HEK293 (cell line): ENCODE data around the gene ANK2.

Source experiments
- CTCF ChIP-seq: fragments of 450-650 bp; formaldehyde crosslinking; IDR thresholded peaks from 2 replicates; pipeline ENCODE4 v1.5.1; 2016; ENCODE audit warnings: missing biosample characterization, missing genetic modification characterization
- PBX3 ChIP-seq: sonication (generic); formaldehyde crosslinking; IDR thresholded peaks from 2 replicates; pipeline ENCODE4 v1.8.1; 2022; ENCODE audit warnings: mild to moderate bottlenecking, moderate library complexity, missing genetic modification reagents
- SETDB1 ChIP-seq: IDR thresholded peaks from one replicate; pipeline ENCODE4 v1.6.1; 2017; ENCODE audit warnings: mild to moderate bottlenecking, low read length, moderate library complexity, mixed read lengths; ENCODE audit not compliant: insufficient read length
- YY1 ChIP-seq: fragments of 450-650 bp; formaldehyde crosslinking; IDR thresholded peaks from 2 replicates; pipeline ENCODE4 v1.5.1; 2018; ENCODE audit warnings: missing biosample characterization, missing genetic modification characterization
- ZNF133 ChIP-seq: fragments of 450-650 bp; formaldehyde crosslinking; IDR thresholded peaks from 2 replicates; pipeline ENCODE4 v1.5.1; 2016; ENCODE audit warnings: missing biosample characterization, missing genetic modification characterization
- ZNF302 ChIP-seq: fragments of 450-650 bp; formaldehyde crosslinking; IDR thresholded peaks from 2 replicates; pipeline ENCODE4 v1.5.1; 2016; ENCODE audit warnings: missing biosample characterization, missing genetic modification characterization, low read depth
- TF ChIP-seq, protein P1 (sequence below): fragments of 450-650 bp; formaldehyde crosslinking; IDR thresholded peaks from 2 replicates; pipeline ENCODE4 v1.5.1; 2016; ENCODE audit warnings: missing biosample characterization, missing genetic modification characterization
- TF ChIP-seq, protein P2 (sequence below): fragments of 450-650 bp; formaldehyde crosslinking; IDR thresholded peaks from 2 replicates; pipeline ENCODE4 v1.5.1; 2017; ENCODE audit warnings: missing biosample characterization, missing genetic modification characterization
- TF ChIP-seq, protein P3 (sequence below): fragments of 450-650 bp; formaldehyde crosslinking; conservative IDR thresholded peaks from 2 replicates; pipeline ENCODE4 v1.5.1; 2016; ENCODE audit warnings: low read depth, missing biosample characterization, missing genetic modification characterization

GRCh38 chr4:113285501-113285900, 236.0 kb downstream of the ANK2 start:
- TF ChIP-seq, protein P1, sequence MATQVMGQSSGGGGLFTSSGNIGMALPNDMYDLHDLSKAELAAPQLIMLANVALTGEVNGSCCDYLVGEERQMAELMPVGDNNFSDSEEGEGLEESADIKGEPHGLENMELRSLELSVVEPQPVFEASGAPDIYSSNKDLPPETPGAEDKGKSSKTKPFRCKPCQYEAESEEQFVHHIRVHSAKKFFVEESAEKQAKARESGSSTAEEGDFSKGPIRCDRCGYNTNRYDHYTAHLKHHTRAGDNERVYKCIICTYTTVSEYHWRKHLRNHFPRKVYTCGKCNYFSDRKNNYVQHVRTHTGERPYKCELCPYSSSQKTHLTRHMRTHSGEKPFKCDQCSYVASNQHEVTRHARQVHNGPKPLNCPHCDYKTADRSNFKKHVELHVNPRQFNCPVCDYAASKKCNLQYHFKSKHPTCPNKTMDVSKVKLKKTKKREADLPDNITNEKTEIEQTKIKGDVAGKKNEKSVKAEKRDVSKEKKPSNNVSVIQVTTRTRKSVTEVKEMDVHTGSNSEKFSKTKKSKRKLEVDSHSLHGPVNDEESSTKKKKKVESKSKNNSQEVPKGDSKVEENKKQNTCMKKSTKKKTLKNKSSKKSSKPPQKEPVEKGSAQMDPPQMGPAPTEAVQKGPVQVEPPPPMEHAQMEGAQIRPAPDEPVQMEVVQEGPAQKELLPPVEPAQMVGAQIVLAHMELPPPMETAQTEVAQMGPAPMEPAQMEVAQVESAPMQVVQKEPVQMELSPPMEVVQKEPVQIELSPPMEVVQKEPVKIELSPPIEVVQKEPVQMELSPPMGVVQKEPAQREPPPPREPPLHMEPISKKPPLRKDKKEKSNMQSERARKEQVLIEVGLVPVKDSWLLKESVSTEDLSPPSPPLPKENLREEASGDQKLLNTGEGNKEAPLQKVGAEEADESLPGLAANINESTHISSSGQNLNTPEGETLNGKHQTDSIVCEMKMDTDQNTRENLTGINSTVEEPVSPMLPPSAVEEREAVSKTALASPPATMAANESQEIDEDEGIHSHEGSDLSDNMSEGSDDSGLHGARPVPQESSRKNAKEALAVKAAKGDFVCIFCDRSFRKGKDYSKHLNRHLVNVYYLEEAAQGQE (tag by site-specific recombination) = no peak
- TF ChIP-seq CTCF (tag by site-specific recombination) = no peak
- TF ChIP-seq ZNF133 (tag by site-specific recombination) = no peak
- TF ChIP-seq, protein P2, sequence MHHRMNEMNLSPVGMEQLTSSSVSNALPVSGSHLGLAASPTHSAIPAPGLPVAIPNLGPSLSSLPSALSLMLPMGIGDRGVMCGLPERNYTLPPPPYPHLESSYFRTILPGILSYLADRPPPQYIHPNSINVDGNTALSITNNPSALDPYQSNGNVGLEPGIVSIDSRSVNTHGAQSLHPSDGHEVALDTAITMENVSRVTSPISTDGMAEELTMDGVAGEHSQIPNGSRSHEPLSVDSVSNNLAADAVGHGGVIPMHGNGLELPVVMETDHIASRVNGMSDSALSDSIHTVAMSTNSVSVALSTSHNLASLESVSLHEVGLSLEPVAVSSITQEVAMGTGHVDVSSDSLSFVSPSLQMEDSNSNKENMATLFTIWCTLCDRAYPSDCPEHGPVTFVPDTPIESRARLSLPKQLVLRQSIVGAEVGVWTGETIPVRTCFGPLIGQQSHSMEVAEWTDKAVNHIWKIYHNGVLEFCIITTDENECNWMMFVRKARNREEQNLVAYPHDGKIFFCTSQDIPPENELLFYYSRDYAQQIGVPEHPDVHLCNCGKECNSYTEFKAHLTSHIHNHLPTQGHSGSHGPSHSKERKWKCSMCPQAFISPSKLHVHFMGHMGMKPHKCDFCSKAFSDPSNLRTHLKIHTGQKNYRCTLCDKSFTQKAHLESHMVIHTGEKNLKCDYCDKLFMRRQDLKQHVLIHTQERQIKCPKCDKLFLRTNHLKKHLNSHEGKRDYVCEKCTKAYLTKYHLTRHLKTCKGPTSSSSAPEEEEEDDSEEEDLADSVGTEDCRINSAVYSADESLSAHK (tag by site-specific recombination) = no peak
- TF ChIP-seq SETDB1 = no peak
- TF ChIP-seq YY1 (tag by site-specific recombination) = no peak
- TF ChIP-seq ZNF302 = no peak
- no peak for TF ChIP-seq PBX3 (CRISPR knock-in tag)
- TF ChIP-seq, protein P3, sequence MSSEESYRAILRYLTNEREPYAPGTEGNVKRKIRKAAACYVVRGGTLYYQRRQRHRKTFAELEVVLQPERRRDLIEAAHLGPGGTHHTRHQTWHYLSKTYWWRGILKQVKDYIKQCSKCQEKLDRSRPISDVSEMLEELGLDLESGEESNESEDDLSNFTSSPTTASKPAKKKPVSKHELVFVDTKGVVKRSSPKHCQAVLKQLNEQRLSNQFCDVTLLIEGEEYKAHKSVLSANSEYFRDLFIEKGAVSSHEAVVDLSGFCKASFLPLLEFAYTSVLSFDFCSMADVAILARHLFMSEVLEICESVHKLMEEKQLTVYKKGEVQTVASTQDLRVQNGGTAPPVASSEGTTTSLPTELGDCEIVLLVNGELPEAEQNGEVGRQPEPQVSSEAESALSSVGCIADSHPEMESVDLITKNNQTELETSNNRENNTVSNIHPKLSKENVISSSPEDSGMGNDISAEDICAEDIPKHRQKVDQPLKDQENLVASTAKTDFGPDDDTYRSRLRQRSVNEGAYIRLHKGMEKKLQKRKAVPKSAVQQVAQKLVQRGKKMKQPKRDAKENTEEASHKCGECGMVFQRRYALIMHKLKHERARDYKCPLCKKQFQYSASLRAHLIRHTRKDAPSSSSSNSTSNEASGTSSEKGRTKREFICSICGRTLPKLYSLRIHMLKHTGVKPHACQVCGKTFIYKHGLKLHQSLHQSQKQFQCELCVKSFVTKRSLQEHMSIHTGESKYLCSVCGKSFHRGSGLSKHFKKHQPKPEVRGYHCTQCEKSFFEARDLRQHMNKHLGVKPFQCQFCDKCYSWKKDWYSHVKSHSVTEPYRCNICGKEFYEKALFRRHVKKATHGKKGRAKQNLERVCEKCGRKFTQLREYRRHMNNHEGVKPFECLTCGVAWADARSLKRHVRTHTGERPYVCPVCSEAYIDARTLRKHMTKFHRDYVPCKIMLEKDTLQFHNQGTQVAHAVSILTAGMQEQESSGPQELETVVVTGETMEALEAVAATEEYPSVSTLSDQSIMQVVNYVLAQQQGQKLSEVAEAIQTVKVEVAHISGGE (tag by site-specific recombination) = no peak
